ENCODE data around the gene VSIG1.

DNA sequence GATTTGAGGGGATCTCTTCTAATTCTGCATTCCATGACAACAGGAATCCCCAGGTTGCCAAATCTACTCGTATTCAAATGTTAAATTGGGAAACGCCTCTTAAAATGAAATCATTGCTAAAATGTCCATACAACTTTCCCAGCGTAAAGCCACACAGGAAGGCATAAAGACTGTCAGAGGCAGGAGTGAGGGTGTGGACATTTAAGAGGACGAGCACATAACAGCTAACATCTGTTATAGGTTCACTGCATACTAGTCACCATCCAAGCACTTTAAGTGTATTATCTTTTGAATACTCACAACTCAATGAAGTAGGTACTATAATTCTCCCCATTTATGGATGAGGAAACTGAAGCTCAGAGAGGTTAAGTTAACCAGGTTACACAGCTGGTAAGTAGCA is 82.3 kb downstream of the VSIG1 start:
- TF ChIP-seq, protein P1, sequence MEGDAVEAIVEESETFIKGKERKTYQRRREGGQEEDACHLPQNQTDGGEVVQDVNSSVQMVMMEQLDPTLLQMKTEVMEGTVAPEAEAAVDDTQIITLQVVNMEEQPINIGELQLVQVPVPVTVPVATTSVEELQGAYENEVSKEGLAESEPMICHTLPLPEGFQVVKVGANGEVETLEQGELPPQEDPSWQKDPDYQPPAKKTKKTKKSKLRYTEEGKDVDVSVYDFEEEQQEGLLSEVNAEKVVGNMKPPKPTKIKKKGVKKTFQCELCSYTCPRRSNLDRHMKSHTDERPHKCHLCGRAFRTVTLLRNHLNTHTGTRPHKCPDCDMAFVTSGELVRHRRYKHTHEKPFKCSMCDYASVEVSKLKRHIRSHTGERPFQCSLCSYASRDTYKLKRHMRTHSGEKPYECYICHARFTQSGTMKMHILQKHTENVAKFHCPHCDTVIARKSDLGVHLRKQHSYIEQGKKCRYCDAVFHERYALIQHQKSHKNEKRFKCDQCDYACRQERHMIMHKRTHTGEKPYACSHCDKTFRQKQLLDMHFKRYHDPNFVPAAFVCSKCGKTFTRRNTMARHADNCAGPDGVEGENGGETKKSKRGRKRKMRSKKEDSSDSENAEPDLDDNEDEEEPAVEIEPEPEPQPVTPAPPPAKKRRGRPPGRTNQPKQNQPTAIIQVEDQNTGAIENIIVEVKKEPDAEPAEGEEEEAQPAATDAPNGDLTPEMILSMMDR (IDR thresholded peaks at IDR 0.05; ENCODE audit: poor library complexity, severe bottlenecking), result no peak
- no peak for TF ChIP-seq POLR2AphosphoS5 (IDR thresholded peaks at IDR 0.05)

Data from neural cell (in vitro differentiated cells).